OCI-LY3 (cell line): Measurements from ENCODE around the gene PCA3.

Source experiments
- CTCF ChIP-seq: fragments of 200-600, 300-600 bp; sonication (generic); IDR thresholded peaks from 2 replicates; pipeline ENCODE4 v1.5.1; 2014; ENCODE audit warnings: antibody characterized with exemption, low read length, low read depth
- EZH2phosphoT487 ChIP-seq: fragments of 200-600 bp; shearing (Covaris generic); IDR thresholded peaks from 2 replicates; pipeline ENCODE4 v1.6.1; 2018; ENCODE audit warnings: antibody characterized with exemption, mixed run types, low read depth

GRCh38 chr9:76725011-76725546 lies 39.2 kb upstream of the PCA3 start:
- TF ChIP-seq CTCF, result no peak
- TF ChIP-seq EZH2phosphoT487, result no peak
